Activated CD4-positive, alpha-beta memory T cell treated with anti-CD3 and anti-CD28 coated beads, Interleukin-2, amount 10 ng/mL, durations not matched to agents 7 days and 5 days (primary cell): Measurements from ENCODE around the gene KIDINS220. TPM values are rescaled to one million over a fixed set of nuclear protein-coding genes. Genes with fewer than 3 reads are reported as not detected.

Source experiments
- CTCF ChIA-PET: fragments of 350-600 bp; sonication (Branson Sonifier 250); formaldehyde crosslinking; loops from one replicate; lab custom pipeline; 2021; ENCODE audit warnings: antibody characterized with exemption, inconsistent platforms; lab: Charles Lee
- POLR2A ChIA-PET: fragments of 350-600 bp; sonication (Branson Sonifier 250); formaldehyde crosslinking; loops from one replicate; lab custom pipeline; 2021; ENCODE audit warnings: antibody characterized with exemption; lab: Charles Lee
- DNase-seq: peaks from one replicate; pipeline ENCODE4 v3.0.0-alpha.2; 2020
- H3K27ac Mint-ChIP-seq: one replicate; pipeline ENCODE4 v1.8.0; 2021; ENCODE audit warnings: mild to moderate bottlenecking, mixed read lengths
- H3K27me3 Mint-ChIP-seq: one replicate; pipeline ENCODE4 v1.8.0; 2021; ENCODE audit warnings: mixed read lengths
- H3K36me3 Mint-ChIP-seq: one replicate; pipeline ENCODE4 v1.8.0; 2021; ENCODE audit warnings: low read depth, mixed read lengths
- H3K4me1 Mint-ChIP-seq: one replicate; pipeline ENCODE4 v1.8.0; 2021; ENCODE audit warnings: mixed read lengths
- H3K4me3 Mint-ChIP-seq: one replicate; pipeline ENCODE4 v1.8.0; 2021; ENCODE audit warnings: mild to moderate bottlenecking, mixed read lengths
- H3K9me3 Mint-ChIP-seq: one replicate; pipeline ENCODE4 v1.8.0; 2021; ENCODE audit warnings: mixed read lengths
- total RNA-seq, 2 experiments: library from RNA; stranded (reverse); gene quantifications; one replicate each; pipeline ENCODE4 v1.2.3, GENCODE V29; 2021

The KIDINS220 gene
- total RNA-seq, 2 experiments from 2014 or later: 33.4 to 35.1 TPM

DNA sequence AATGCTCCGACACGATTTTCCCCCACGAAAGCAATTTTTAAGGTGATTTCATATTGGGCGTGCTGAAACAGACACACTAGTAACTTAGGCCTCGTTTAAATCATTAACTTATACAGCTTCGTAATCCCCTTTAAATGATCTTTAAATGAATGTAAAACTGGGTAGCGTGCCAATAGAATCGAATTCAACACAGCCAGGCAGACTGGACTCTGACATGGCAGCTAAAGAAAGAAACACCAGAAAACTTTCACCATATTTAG is 157.9 kb downstream of the KIDINS220 start:
- DNase-seq: no peak
- peaks cover 9% of the 10 kb centered on the region for H3K9me3 Mint-ChIP-seq
- peak overlapping the region; percentile 91 for H3K27ac Mint-ChIP-seq
- peak overlapping the region; percentile 84 for H3K4me3 Mint-ChIP-seq
- CTCF ChIA-PET: interaction anchor here (1.6 to 4.8 kb wide), 2 partner anchors 10 to 136 kb away, joined by 4 to 54 read pairs; no protein-coding TSS in a partner anchor
- peaks cover 42% of the 10 kb centered on the region for H3K36me3 Mint-ChIP-seq
- peaks cover 31% of the 10 kb centered on the region for H3K27me3 Mint-ChIP-seq
- POLR2A ChIA-PET: interaction anchor here (1.0 to 6.7 kb wide), 12 partner anchors 71 to 953 kb away, joined by 3 to 230 read pairs (median 16); no protein-coding TSS in a partner anchor
- peaks cover 28% of the 10 kb centered on the region for H3K4me1 Mint-ChIP-seq

Other genes starting within 250 kb of the KIDINS220 start
- gene ID2, start 155.6 kb downstream of the KIDINS220 start, total RNA-seq: 100 to 1,000 TPM; 299 to 324 TPM
- gene MBOAT2, start 166.1 kb upstream of the KIDINS220 start, total RNA-seq: 1 to 10 TPM; 4.6 to 5.1 TPM